GM21576 (cell line): Measurements from ENCODE around the gene GPATCH11.

Experiments used
- ATAC-seq: cut with Tn5 transposase; IDR thresholded peaks from one replicate; pipeline ENCODE4 v1.9.1; 2021; ENCODE audit warnings: mild to moderate bottlenecking, moderate library complexity; ENCODE audit not compliant: unreplicated experiment

Gene GPATCH11

DNA sequence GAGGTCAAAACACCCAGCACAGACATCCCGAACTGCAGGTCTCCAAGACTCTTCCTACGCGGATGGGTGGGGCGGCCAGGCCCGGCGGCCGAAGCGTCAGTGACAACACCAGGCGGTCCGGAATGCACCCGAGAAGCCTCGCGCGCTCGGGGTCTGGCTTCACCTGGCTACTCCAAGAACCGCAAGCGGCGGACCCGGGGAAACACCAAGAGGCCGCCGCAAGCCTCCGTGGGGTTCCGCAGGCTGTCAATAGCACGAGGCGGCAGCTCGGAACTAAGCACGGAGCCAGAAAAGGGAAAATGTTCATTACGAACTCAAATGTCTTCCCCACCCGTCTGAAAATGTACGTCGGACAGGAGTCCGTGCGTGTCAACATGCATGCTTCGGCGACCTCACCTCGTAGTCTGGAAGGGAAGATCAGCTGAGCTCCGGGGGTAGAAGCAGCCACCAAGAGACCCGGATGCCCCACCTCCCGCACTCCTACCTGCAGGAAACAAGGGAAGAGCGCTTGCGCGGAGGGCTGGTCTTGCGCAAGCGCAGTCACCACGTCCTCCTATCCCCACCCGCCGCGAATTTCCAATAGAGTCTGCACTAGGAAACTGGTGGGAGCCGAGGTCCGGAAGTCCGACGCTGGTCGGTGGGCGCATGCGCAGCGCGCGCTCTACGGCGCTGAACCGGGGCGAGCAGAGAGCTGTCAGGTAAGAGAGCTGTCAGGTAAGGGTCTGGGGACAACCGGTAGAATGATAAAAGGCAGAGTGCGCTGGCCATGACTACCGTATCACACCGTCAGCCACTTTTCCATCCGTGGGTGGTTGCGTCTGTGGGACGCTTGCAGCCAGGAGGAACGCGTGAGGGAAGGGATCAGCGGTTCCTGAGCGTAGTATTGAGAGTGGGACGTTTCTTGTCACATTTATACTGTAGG is at the start of gene GPATCH11, which contains the start of gene HEATR5B:
Gene GPATCH11, plus strand, starts transcription at position 646 of the 922 bp plus-strand sequence. CDS start 3,864 bp downstream, outside the sequence.
Gene HEATR5B, minus strand, starts transcription at position 500 of the 922 bp plus-strand sequence. CDS start 958 bp downstream, outside the sequence.
- ATAC-seq = peak; percentile 80

DNA sequence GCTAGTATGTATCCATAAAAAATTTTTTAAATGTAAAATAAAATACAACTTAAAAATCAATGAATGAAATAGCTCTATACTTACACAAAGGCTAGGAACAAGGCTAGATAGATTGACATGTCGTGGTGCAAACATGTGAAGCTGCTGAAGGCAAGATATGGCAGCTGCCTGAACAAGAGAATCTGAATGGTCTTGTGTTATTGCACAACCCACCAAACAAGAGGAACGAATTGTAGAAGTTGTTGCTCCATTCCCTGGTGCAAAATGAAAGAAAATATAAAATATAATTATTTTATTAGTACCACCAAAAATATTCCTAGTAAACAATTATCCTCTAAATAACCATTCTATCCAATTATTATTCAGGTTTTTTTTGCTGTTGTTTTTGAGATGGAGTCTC is 46.5 kb upstream of the GPATCH11 start:
- no peak for ATAC-seq

GRCh38 chr2:37039580-37039979 is 44.7 kb upstream of the GPATCH11 start:
- ATAC-seq = no peak

GRCh38 chr2:37052600-37053332 is 31.6 kb upstream of the GPATCH11 start:
- ATAC-seq = no peak

GRCh38 chr2:37059841-37060240 is 24.5 kb upstream of the GPATCH11 start:
- ATAC-seq = no peak

GRCh38 chr2:37060446-37060845 is 23.9 kb upstream of the GPATCH11 start:
- ATAC-seq = no peak

DNA sequence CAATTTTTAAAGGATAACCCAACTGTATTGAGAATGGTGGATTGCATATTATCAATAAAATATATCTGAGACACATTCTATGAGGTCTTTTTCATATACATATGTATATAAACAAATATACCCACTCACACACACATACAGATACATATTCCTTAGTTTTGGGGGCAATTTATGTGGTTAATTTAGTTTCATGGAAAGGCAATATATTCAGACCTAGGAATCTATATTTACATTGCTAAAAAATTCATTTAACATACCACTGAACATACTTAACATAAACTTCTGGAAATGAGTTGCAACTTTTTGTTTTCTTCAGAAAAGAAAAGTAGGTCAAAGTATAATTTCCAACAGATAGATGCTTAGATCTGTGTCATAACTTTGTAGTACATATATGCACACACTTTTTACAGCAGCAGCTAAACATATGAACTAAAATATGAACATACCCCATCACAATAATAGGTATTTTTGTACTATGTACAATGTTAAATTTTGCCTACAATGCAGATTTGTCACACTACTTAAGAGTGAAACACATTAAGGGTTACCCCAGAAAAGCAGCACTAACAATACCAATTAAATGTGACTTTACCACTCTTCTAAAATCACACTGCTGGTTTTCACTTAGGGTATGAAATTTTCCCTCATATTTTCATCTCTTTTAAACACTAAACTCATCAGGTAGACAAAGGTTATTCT is 23.2 kb upstream of the GPATCH11 start:
- ATAC-seq = no peak

GRCh38 chr2:37061776-37062175 is 22.5 kb upstream of the GPATCH11 start:
- ATAC-seq = no peak

- ATAC-seq = no peak
Measured at GRCh38 chr2:37068686-37069085, 15.6 kb upstream of the GPATCH11 start.

DNA sequence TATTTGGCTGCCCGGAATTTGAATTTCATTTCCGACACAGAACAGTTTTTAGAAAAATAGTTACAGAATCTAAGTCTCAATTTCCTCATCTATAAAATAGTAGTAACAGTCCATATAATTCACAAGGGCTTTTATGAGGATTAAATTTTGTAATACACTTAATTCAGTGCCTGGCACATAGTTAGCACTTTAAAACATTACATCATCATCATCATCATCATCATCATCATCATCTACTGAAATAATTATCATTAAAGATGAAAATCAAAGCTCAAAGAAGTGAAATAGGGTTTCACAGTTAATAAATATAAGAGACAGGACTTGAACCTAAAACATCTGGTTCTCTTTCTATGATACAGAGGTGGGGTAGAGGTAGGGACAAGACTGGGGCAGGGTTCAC is 13.4 kb upstream of the GPATCH11 start:
- no peak for ATAC-seq

GRCh38 chr2:37080266-37080665 is 4.1 kb upstream of the GPATCH11 start:
- no peak for ATAC-seq

DNA sequence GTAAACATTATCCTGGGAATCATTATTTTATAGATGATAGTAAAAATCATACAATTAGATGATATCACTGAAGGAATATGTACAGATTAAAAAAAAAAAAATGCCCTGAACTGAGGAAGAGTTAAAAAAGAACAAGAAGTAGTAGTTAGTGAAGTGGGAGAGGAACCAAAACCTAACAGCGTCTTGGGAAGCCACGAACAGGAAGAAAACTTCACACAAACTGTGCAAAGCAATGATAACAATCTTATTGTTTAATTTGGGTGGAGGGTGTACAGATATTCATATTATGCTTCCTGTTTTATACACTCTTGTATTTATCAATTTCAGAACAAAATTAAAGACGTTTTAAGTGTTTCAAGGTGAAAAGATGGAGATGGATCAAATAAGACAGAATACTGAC is 3.6 kb upstream of the GPATCH11 start:
- no peak for ATAC-seq

DNA sequence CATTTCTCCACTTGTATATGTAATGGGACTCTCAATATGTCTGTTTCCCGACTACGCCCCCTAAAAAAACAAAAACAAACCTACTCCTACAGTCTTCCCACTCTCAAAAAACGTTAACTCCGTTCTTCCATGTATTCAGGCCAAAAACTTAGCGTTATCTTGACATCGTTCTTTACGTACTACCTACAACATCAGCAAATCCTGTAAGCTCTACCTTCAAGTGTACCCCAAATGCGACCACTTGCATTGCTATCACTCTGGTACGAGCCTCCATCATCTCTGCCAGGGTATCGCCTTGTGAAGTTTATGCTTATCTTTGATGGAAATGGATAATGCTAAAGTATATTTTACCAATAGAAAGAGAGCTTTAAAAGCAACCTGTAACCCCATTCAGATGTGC is 479 bp downstream of the GPATCH11 start:
- ATAC-seq = no peak

- no peak for ATAC-seq
Measured at GRCh38 chr2:37085731-37086147, 1.4 kb downstream of the GPATCH11 start.

DNA sequence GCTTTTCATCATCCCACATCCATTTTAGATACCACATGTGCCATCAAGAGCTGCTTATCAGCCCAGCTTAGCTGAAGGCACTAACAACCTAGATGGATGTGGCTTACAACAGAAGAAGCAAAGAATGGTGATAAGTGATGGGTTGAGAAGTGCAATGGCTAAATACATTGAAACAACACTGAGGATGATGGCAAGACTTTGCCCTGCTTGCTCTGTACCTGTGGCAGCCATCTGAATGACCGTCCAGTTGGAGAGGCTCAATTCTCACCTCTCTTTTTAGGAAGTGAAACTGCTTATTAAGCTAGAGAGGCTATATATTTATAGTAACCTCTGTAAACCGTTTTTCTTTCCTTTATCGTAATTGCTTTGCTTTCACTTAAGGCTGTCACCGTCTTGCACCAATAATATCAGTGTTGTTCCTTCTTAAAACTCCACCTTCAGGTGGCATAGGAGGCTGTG is 5.7 kb downstream of the GPATCH11 start:
- ATAC-seq = peak; percentile 90

DNA sequence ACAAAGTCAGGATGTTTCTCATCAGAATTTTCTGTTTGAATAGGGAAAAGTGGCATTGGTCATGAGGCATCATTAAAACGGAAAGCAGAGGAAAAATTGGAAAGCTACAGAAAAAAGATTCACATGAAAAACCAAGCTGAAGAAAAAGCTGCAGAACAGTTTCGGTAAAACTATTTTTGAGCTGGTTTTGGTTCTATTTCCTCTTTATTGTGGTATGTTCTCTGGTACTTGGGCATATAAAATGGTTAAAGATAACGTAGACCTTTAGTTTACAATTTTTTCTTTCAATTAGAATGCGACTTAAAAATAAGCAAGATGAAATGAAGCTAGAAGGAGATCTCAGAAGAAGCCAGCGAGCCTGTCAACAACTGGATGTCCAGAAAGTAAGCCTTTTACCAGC is 7.6 kb downstream of the GPATCH11 start:
- peak; percentile 51 for ATAC-seq

GRCh38 chr2:37096568-37096967 is 12.2 kb downstream of the GPATCH11 start:
- ATAC-seq = no peak

DNA sequence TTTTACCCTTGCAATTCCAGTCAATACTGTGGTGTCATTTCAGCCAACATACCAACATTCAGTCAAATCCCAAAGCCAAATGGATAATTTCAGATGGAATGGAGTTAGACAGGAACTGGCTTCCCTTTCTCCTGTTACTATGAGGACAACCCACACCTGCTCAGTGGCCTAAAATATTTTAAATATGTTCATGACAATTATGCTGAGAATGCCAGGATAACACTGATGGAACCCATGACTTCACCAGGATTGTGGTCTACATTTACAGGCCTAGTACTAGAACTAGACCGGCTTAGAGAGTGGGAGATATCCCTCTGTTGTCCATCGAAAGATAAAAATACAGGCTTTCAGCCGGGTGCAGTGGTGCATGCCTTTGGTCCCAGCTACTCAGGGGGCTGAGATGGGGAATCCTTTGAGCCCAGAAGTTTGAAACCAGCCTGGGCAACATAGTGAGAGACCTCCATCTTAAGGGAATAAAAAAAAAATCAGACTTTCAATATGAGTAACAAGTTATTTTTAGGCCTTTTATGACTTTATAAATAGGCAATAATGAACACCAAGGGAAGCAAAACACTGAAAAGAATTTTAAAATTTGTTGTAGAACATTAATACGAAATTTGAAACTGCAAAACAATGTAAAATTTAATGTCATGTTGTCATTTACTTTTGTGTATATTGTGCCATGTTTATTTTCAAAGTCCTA is 14.2 kb downstream of the GPATCH11 start:
- no peak for ATAC-seq

DNA sequence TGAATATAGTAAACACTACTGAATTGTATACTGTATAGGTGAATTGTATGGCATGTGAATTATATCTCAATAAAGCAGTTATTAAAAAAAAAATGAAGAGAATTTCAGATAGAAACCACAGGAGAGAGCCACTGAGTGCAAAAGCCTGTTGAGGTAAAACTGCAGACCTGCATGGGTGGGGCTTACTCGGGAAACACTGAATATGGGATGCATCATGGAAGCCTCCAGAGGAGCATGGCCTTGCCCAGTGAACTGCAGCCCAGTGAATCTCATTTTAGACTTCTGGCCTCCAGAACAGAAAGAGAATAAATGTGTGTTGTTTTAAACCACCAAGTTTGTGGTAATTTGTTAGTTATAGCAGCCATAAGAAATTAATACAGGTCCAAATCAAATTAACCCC is 15.7 kb downstream of the GPATCH11 start:
- no peak for ATAC-seq

GRCh38 chr2:37102588-37102987 is 18.3 kb downstream of the GPATCH11 start:
- ATAC-seq = no peak
